HFFc6 (cell line): ENCODE measurements around the gene EPN2. TPM values are rescaled to one million over a fixed set of nuclear protein-coding genes. Genes with fewer than 3 reads are reported as not detected.

Experiments used
- DNase-seq: peaks from one replicate; pipeline ENCODE4 v3.0.0-alpha.2; 2018
- H3K27ac Mint-ChIP-seq: 2 replicates; pipeline ENCODE4 v1.8.0; 2020; ENCODE audit warnings: mild to moderate bottlenecking, mixed read lengths
- H3K27me3 Mint-ChIP-seq: 2 replicates; pipeline ENCODE4 v1.8.0; 2021; ENCODE audit warnings: mild to moderate bottlenecking, moderate library complexity, mixed read lengths; ENCODE audit not compliant: insufficient read depth
- H3K36me3 Mint-ChIP-seq: 2 replicates; pipeline ENCODE4 v1.8.0; 2021; ENCODE audit warnings: low read depth, mixed read lengths
- H3K4me1 Mint-ChIP-seq: 2 replicates; pipeline ENCODE4 v1.8.0; 2020; ENCODE audit warnings: low read depth, mixed read lengths
- H3K4me3 Mint-ChIP-seq: 2 replicates; pipeline ENCODE4 v1.8.0; 2020; ENCODE audit warnings: mild to moderate bottlenecking, moderate library complexity, mixed read lengths
- H3K9me3 Mint-ChIP-seq: 2 replicates; pipeline ENCODE4 v1.8.0; 2020; ENCODE audit warnings: mild to moderate bottlenecking, mixed read lengths
- CTCF ChIP-seq: fragments of 200-600 bp; sonication (generic); IDR thresholded peaks from 2 replicates; pipeline ENCODE4 v1.5.0; 2021; ENCODE audit warnings: antibody characterized with exemption, mild to moderate bottlenecking
- total RNA-seq, 6 experiments: library from RNA; stranded (reverse); fragmentation: NEBNext Ultra II Directional; extraction: Animal tissue kit (Norgen Biotek cat#: 25700); gene quantifications; 2 replicates in 1 of 6; 3 replicates in 5 of 6; pipeline ENCODE4 v1.2.3, GENCODE V29; 2021

The EPN2 gene
- total RNA-seq, 6 experiments from 2014 or later: 40.1 to 47.4 (median 42.7) TPM

- no peak for DNase-seq
- H3K36me3 Mint-ChIP-seq: no peaks in the 10 kb centered on the region
- H3K4me1 Mint-ChIP-seq: no peaks in the 10 kb centered on the region
- no peaks in the 10 kb centered on the region for H3K9me3 Mint-ChIP-seq
- H3K27ac Mint-ChIP-seq: no peak overlapping the region
- no peak overlapping the region for H3K4me3 Mint-ChIP-seq
- H3K27me3 Mint-ChIP-seq: no peaks in the 10 kb centered on the region
- no peak for TF ChIP-seq CTCF
Measured at GRCh38 chr17:19295473-19296135, 58.4 kb downstream of the EPN2 start.

GRCh38 chr17:19296786-19297778 lies 59.9 kb downstream of the EPN2 start:
- Mint-ChIP-seq H3K4me1 (no peaks in the 10 kb centered on the region), H3K27ac (no peak overlapping the region; the same call in 1 of the 2 replicates), H3K36me3 (no peaks in the 10 kb centered on the region), H3K4me3 (no peak overlapping the region), H3K9me3 (no peaks in the 10 kb centered on the region), H3K27me3 (no peaks in the 10 kb centered on the region)
- DNase-seq: no peak
- TF ChIP-seq CTCF: no peak

- Mint-ChIP-seq H3K36me3 (no peaks in the 10 kb centered on the region), H3K9me3 (no peaks in the 10 kb centered on the region), H3K4me1 (peaks cover 5% of the 10 kb centered on the region), H3K4me3 (no peak overlapping the region), H3K27me3 (no peaks in the 10 kb centered on the region), H3K27ac (no peak overlapping the region)
- no peak for TF ChIP-seq CTCF
- DNase-seq: no peak
Measured at GRCh38 chr17:19298569-19299213, 61.5 kb downstream of the EPN2 start.

GRCh38 chr17:19299214-19299747 lies 62.1 kb downstream of the EPN2 start:
- Mint-ChIP-seq H3K27ac (no peak overlapping the region), H3K9me3 (no peaks in the 10 kb centered on the region), H3K27me3 (no peaks in the 10 kb centered on the region), H3K4me1 (peaks cover 11% of the 10 kb centered on the region), H3K4me3 (no peak overlapping the region), H3K36me3 (peaks cover 5% of the 10 kb centered on the region; the same call in 1 of the 2 replicates)
- no peak for DNase-seq
- no peak for TF ChIP-seq CTCF

- Mint-ChIP-seq H3K4me3 (no peak overlapping the region), H3K36me3 (peaks cover 5% of the 10 kb centered on the region; the same call in 1 of the 2 replicates), H3K27me3 (no peaks in the 10 kb centered on the region), H3K4me1 (peaks cover 12% of the 10 kb centered on the region), H3K27ac (no peak overlapping the region), H3K9me3 (no peaks in the 10 kb centered on the region)
- DNase-seq: no peak
- no peak for TF ChIP-seq CTCF
Measured at GRCh38 chr17:19299866-19300265, 62.7 kb downstream of the EPN2 start.
